HEK293 (cell line): Measurements from ENCODE around the gene LSG1.

Experiments
- SP7 ChIP-seq: fragments of 450-650 bp; formaldehyde crosslinking; IDR thresholded peaks from 2 replicates; pipeline ENCODE4 v1.5.1; 2016; ENCODE audit warnings: missing biosample characterization, missing genetic modification characterization
- ZFP37 ChIP-seq: fragments of 450-650 bp; formaldehyde crosslinking; IDR thresholded peaks from 2 replicates; pipeline ENCODE4 v1.5.1; 2016; ENCODE audit warnings: missing biosample characterization, missing genetic modification characterization
- ZNF223 ChIP-seq: fragments of 450-650 bp; formaldehyde crosslinking; IDR thresholded peaks from 2 replicates; pipeline ENCODE4 v1.5.1; 2016; ENCODE audit warnings: missing biosample characterization, missing genetic modification characterization

DNA sequence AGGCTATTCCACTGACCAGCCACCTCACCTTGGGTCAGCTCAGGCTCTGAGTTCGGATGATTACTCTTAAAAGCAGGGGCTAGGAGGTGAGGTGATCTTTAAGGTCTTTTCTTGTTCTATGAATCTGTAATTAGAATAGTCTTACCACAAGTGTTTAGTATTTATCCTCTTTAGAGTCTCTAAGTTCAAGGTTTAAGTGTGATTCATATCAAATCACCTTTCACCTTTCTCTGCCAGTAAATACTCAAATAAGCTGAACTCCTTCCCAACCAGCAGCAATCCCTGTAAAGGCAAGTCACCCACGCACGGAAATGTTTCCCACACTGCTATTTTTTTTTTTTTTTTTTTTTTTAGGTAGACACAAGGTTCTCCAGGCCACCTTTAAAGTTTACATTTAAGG is 24.2 kb downstream of the LSG1 start:
- TF ChIP-seq ZFP37 (tag by site-specific recombination), result no peak
- no peak for TF ChIP-seq SP7 (tag by site-specific recombination)
- TF ChIP-seq ZNF223, result no peak
